Stimulated activated CD4-positive, alpha-beta T cell treated with anti-CD3 and anti-CD28 coated beads, Interleukin-12 subunit alpha, Interleukin-12 subunit beta, amount 100 ng/mL, for 24 hours (primary cell): ENCODE results near the gene PARN.
A peak's percentile ranks its signal among the peaks of the same experiment; 100 is the strongest.

Experiments
- DNase-seq, 2 experiments: peaks; one replicate each; pipeline ENCODE4 v3.0.0-alpha.2; 2020; ENCODE audit warnings: low read depth in 2 of 2

Gene PARN

GRCh38 chr16:14529010-14529669, 100.9 kb downstream of the PARN start:
- peak; percentile 13 to 24 for DNase-seq

- no peak for DNase-seq
Observed at GRCh38 chr16:14528306-14528705, 101.8 kb downstream of the PARN start.

DNA sequence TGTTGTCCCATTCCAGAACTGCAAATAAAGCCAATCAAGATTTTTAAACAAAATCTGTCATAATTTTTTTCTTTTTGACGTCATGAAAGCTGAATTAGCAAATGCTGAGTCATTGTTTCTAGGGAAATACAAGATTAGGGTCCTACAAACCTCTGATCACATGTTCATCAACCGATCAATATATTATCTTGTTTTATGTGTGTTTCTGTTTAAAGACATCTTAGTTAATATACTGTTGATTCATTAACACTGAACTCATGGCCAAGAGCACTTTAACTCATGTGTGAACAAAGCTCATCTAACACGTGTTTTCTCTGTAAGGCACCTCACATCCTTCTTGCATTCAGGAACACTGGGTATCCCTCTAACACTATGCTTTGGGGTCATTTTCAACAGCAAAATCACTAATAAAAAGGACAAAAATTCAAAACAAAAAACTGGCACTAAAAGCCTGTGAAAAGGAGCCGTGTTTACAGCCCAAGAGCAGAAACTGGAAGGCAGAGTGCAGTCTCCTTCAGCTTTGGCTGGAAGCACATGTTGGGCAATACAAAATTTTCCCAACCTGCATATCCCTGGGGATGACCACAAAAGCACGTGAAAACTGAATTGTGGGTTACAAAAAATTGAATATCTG, 102.5 kb downstream of the PARN start:
- DNase-seq: no peak

DNA sequence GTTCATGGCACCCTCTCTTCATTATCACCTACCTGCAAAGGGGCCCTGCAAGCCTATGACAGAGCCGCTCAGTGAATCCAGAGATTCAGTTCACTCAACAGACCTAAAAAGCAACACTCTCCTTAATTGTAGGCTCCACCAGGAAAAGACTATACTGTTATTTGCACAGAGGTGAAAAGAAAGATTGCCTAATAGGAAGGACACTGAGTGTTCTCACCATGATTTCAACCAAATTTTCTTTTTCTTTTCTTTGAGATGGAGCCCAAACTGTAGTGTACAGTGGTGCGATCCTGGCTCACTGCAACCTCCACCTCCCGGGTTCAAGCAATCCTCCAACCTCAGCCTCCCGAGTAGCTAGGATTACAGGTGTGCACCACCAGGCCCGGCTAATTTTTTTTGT, 104.5 kb downstream of the PARN start:
- DNase-seq: no peak

DNA sequence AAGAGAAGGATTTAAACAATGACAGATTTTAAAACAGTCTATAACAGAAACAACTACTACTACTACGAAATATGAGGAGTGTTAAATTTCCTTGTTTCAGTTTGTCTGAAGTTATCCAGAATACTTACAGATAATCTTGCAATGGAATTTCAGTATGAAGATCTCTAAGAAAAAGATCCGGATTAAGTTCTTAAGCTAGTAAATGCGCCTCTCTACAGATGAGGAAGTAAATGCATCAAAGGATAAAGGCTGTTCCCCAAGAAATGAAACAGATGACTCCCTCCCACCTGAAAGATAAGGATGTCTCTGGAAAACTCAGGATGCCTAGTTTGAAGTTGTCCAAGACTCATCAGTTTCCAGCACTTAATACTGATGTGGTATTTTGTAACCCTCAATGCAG, 105.1 kb downstream of the PARN start:
- DNase-seq: no peak

DNA sequence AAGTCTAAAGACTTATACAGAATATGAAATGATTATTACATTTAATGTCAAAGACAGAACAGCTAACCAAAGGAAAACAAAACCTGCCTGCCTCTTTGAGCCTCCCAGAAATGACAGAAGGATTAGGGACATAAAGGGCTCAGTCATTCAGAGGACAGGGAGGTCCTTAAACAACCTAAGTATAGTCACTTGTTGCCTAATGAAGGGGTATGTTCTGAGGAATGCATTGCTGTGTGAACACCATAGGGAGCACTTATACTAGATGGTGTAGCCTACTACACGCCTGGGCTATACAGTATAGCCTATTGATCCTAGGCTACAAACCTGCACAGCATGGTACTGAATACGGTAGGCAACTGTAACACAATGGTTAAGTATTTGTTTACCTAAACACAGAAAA, 106.4 kb downstream of the PARN start:
- DNase-seq: no peak

GRCh38 chr16:14522671-14523070, 107.4 kb downstream of the PARN start:
- no peak for DNase-seq

- DNase-seq: no peak
Observed at GRCh38 chr16:14520753-14521152, 109.3 kb downstream of the PARN start.

DNA sequence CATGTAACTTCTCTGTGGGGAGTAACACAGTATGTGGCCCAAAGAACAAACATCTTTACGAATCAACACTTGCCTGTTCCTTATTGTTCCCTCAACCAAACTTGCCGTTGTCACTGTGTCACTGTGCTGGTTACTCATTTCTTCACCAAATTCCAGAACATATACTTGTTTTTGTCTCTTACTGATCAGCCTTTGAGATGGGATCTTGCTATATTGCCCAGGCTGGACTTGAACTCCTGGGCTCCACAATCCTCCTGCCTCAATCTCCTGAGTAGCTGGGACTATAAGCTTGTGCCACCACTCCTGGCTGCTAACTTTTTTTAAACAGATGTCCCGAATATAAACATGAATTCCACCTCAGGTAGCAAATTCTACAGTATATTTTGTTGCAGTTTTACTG, 115.1 kb downstream of the PARN start:
- no peak for DNase-seq

- DNase-seq: no peak
Observed at GRCh38 chr16:14513389-14514107, 116.5 kb downstream of the PARN start.

DNA sequence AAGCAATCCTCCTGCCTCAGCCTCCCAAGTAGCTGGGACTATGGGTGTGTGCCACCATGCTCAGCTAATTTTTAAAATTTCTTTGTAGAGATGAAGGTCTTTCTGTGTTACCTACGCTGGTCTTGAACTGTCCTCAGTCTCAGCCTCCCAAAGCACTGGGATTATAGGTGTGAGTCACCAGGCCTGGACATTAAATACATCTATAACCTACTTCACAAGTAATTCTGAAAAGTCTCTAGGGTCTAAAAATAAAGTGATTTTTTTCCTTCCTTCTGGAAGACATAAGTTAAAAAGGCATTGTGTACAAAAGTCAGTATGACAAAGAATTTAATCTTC, 118.3 kb downstream of the PARN start:
- DNase-seq: no peak

GRCh38 chr16:14510939-14511799, 118.9 kb downstream of the PARN start:
- no peak for DNase-seq

GRCh38 chr16:14510581-14510938, 119.5 kb downstream of the PARN start:
- no peak for DNase-seq

DNA sequence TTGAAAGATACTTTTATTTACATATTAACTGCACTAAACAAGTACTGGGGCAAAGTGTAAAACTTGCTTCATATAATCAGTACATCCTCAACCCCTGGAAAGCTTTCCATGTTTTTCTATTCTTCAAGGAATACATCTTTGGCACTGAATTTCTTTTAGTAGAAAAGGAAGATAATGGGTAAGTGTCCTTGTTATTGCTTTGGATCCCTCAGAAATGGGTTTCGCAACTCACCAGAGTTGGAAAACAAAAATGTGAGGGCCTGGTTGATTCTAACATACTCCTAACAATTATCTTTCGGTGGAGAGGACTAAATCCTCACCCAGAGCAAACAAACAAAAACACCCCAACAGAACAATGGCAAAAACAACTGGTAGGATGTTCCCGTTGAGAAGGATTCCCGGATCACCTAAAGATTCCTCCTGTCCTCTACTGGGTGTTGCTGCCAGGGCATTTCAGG, 120.4 kb downstream of the PARN start:
- DNase-seq: no peak

DNA sequence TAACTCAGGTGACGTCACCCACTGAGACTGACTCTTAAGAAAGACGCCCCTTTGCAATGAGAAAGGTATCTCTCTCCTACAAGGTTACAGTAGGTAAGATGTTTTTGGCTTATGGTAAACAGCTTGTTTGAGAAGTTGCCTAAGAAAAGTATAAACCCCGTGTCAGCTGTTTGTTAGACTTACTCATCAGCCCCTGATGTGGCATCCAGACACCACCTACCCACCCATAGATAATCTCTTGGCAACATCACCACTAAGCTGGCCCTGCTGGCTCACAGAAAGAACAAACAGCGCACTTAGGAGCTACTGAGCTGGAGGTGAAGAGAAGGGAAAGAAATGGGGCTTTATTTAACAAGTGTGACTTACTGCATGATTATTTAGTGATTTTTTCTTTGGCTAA, 121.0 kb downstream of the PARN start:
- DNase-seq: no peak

- no peak for DNase-seq
Observed at GRCh38 chr16:14505846-14506245, 124.2 kb downstream of the PARN start.

DNA sequence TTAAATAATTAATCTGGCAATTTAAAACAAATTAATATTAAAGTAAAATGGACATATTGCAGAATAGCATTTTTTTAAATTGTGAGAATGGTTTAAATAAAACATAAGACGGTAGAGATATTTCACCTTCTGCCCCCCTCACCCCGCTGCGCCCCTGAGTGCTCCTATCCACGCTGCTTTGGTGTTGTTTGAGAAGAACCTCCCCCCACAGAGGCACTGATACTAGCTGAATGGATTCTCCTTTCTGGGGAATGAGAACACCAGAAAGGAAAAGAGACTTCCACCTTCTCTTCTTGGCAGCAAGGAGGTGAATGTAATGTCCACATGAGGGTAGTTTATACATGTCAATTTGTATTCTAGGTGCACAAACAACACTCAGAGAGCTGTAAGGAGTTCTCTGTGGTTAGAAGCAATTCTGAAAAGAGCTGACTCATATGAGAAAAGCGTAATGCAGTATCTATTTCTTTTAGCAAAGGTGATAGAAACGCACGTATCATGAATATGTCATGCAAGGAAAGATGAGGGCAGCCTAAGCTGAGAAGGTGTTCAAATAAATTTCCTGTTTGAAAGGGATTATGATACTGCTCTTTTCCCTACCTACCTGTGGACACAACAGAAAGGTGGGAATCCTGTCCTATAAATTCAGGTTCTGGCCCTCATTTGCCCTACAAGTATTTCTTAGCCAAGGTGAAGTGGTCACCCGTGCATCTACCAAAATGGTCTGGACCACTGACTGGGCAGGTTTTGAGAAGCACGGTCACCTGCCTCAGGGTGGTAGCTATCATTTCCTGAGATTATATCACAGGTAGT, 126.9 kb downstream of the PARN start:
- no peak for DNase-seq

DNA sequence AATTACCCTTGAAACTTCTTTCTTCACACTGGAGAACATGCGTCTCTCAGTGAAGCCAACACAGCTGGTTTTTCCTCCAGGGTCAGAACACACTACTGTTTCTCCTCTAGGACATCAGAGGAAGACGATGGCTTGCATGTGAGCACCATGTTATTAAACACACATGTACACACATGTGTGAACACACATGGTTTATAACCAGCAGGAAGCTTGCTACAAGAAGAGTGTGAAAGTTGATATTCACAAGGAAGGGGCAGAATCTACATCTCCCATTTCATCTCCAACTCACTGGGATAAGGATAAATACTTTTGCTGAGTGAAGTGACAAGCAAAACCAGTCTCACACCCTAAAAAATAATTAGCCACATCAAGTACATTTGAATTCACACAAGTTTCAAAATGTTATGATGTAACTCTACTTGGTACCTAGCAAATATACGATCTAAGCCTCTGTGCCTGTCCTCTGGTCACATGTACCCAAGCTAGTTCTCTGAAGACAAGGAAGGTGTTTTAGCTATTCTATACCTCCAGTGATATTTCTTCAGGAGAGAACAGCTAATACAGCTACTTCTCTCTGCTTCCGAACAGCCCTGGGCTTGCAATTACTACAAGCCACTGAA, 127.7 kb downstream of the PARN start:
- DNase-seq: no peak

GRCh38 chr16:14501331-14502255, 128.5 kb downstream of the PARN start:
- no peak for DNase-seq

DNA sequence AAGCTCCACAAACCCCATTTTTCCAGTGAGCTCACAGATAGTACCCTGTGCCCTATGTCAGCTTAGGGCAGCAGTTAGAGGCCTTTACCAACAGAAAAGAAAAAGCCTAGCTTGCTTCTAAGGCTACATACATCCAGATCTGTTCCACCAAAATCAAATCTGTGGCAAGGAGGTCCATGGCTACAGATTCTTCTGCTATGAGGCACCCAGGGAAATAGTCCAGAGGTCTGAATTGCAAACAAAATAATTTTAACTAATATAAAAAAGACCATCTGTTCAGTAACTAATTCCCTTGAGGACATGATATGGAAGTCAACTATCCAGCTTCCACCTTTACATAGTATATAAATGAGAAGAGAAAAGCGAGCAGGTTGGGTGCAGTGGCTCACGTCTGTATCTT, 129.3 kb downstream of the PARN start:
- no peak for DNase-seq
